Measurements from ENCODE around the gene AMPD1. TPM values are rescaled to one million over a fixed set of nuclear protein-coding genes. Genes with fewer than 3 reads are reported as not detected.

The AMPD1 gene
- total and polyA plus RNA-seq, 2 of the 13 experiments (the other 11 are each of a cell fraction or from before 2014, with no cell fraction given), result not detected

DNA sequence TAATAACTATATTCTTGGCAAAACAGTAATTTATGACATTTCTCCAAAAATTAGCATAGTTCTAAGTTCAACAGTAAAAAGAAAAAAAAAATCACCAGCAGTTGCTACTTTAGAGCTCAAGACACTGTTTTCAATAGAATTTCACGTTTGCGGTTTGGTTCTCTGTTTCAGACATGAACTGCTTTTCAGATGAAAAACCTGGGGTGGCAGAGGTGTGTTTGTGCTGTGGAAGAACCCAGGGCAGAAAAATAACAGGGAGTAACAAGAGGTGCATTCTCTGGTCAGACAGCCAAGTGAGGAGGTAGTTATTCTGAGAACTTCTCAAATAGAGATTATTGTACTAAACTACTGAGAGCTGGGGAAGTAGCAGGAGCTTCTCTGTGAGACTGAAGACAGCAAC is 12.3 kb upstream of the AMPD1 start (continued):
- TF ChIP-seq, protein P1, sequence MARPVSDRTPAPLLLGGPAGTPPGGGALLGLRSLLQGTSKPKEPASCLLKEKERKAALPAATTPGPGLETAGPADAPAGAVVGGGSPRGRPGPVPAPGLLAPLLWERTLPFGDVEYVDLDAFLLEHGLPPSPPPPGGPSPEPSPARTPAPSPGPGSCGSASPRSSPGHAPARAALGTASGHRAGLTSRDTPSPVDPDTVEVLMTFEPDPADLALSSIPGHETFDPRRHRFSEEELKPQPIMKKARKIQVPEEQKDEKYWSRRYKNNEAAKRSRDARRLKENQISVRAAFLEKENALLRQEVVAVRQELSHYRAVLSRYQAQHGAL (CRISPR knock-in tag; IDR thresholded peaks at IDR 0.05; ENCODE audit: not compliant biosample characterization), result no peak
- TF ChIP-seq, protein P2, sequence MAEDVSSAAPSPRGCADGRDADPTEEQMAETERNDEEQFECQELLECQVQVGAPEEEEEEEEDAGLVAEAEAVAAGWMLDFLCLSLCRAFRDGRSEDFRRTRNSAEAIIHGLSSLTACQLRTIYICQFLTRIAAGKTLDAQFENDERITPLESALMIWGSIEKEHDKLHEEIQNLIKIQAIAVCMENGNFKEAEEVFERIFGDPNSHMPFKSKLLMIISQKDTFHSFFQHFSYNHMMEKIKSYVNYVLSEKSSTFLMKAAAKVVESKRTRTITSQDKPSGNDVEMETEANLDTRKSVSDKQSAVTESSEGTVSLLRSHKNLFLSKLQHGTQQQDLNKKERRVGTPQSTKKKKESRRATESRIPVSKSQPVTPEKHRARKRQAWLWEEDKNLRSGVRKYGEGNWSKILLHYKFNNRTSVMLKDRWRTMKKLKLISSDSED (CRISPR knock-in tag; IDR thresholded peaks at IDR 0.05), result no peak
- TF ChIP-seq STAT5B (CRISPR knock-in tag; IDR thresholded peaks at IDR 0.05), result no peak
- TF ChIP-seq ZNF609 (CRISPR knock-in tag; IDR thresholded peaks at IDR 0.05; ENCODE audit: borderline replicate concordance), result no peak
- TF ChIP-seq, protein P3, sequence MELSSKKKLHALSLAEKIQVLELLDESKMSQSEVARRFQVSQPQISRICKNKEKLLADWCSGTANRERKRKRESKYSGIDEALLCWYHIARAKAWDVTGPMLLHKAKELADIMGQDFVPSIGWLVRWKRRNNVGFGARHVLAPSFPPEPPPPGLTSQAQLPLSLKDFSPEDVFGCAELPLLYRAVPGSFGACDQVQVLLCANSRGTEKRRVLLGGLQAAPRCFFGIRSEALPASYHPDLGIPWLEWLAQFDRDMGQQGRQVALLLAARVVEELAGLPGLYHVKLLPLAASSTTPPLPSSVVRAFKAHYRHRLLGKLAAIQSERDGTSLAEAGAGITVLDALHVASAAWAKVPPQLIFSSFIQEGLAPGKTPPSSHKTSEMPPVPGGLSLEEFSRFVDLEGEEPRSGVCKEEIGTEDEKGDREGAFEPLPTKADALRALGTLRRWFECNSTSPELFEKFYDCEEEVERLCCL (CRISPR knock-in tag; IDR thresholded peaks at IDR 0.05; ENCODE audit: borderline replicate concordance), result no peak
- TF ChIP-seq PBX2 (CRISPR knock-in tag; IDR thresholded peaks at IDR 0.05), result no peak
- TF ChIP-seq ZNF383 (CRISPR knock-in tag; IDR thresholded peaks at IDR 0.05; ENCODE audit: borderline replicate concordance), result no peak
- no peak for TF ChIP-seq PHF21A (CRISPR knock-in tag; IDR thresholded peaks at IDR 0.05)
